ENCODE data around the gene COQ8A.
"Not testable (repeated sequence)": the region's sequence is repeated elsewhere in the genome, so short reads cannot be mapped to it uniquely, and the experiment has no call there.

The COQ8A gene

GRCh38 chr1:226952118-226952441 is 12.0 kb downstream of the COQ8A start:
- no peak for TF ChIP-seq CTCF (IDR thresholded peaks at IDR 0.05; ENCODE audit: borderline replicate concordance, control extremely low read depth, extremely low read depth, insufficient read depth, missing control alignments)
- in situ Hi-C loops (cut with MboI; ENCODE audit: low sequenced_read_pairs, unreplicated experiment): no loop called here
- no peak for DNase-seq (ENCODE audit: low spot score)

DNA sequence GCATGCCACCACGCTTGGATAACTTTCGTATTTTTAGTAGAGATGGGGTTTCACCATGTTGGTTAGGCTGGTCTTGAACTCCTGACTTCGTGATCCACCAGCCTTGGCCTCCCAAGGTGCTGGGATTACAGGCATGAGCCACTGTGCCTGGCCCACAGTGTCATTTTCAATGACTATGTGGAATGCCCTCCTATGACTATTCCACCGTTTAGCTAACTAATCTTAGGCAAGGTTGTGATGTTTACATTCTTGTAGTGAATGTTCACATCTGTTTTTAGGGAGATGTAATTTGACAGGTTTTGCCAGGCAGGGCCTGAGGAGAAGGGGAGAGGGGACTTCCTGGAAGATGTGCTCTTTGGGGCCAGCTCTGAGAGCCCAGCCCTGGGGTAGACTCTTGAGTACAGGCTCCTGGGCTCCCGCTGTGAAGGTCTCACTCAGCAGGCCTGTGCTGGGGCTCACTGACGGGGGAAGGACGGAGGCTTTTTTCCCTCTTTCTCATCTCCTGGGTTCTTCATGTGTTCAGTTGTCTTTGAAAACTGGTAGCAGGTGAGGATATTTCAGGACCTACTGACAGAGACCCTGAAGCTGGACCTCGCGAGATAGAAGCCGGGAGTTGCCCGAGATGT is 13.2 kb downstream of the COQ8A start:
- in situ Hi-C loops (cut with MboI; ENCODE audit: low sequenced_read_pairs, unreplicated experiment): no loop called here
- no peak for TF ChIP-seq CTCF (IDR thresholded peaks at IDR 0.05; ENCODE audit: borderline replicate concordance, control extremely low read depth, extremely low read depth, insufficient read depth, missing control alignments)
- no peak for DNase-seq (ENCODE audit: low spot score)

DNA sequence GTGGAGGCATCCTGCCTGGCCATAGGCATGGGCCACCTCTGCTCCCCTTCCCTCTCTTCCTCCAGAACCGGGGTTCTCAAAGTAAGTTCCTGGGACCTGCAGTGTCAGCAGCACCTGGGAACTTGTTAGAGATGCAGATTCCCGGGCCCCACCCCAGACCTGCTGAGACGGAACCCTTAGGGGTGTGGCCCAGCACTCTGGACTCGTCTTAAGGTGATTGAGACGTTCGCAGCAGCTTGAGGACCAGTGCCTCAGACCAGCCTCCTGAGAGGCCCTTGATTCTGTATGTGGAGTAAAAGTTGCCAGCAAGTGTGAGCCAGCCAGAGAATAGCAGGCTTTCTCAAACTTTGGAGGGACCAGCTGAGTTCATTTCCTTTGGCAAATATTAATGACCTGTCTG is 14.2 kb downstream of the COQ8A start:
- in situ Hi-C loops (cut with MboI; ENCODE audit: low sequenced_read_pairs, unreplicated experiment): no loop called here
- TF ChIP-seq CTCF (IDR thresholded peaks at IDR 0.05; ENCODE audit: borderline replicate concordance, control extremely low read depth, extremely low read depth, insufficient read depth, missing control alignments): no peak
- no peak for DNase-seq (ENCODE audit: low spot score)

GRCh38 chr1:226954777-226955176 is 14.7 kb downstream of the COQ8A start:
- no peak for TF ChIP-seq CTCF (IDR thresholded peaks at IDR 0.05; ENCODE audit: borderline replicate concordance, control extremely low read depth, extremely low read depth, insufficient read depth, missing control alignments)
- no peak for DNase-seq (ENCODE audit: low spot score)
- in situ Hi-C loops (cut with MboI; ENCODE audit: low sequenced_read_pairs, unreplicated experiment): no loop called here

- DNase-seq (ENCODE audit: low spot score); in situ Hi-C loops (cut with MboI; ENCODE audit: low sequenced_read_pairs, unreplicated experiment): not testable (repeated sequence)
These were observed 15.8 kb downstream of the COQ8A start for GRCh38 chr1:226955857-226956256.

DNA sequence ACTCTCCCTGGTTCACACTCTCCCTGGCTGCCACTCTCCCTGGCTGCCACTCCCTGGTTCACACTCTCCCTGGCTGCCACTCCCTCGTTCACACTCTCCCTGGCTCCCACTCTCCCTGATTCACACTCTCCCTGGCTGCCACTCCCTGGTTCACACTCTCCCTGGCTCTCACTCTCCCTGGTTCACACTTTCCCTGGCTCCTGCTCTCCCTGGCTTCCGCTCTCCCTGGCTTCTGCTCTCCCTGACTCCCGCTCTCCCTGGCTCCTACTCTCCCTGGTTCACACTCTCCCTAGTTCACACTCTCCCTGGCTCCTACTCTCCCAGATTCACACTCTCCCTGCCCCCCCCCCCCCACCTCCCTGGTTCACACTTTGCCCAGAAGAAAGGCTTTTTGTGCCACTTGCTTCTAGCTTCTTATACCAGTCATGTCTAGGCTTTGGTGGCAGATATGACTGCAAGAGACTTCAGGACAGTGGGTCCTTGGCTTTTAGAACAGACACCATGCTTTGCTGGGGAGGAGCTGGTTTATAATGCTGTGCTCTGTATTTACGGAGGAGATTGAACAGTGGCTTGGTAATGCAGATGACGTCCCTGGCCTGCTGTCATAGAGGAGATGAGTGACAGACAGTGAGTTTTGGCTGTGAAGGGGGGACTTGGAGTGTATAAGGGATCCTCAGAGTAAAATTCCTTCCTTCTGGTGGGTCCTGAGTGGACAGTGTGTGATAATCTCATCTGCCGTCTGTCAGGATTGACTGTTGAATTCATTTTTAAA is 17.0 kb downstream of the COQ8A start:
- no peak for TF ChIP-seq CTCF (IDR thresholded peaks at IDR 0.05; ENCODE audit: borderline replicate concordance, control extremely low read depth, extremely low read depth, insufficient read depth, missing control alignments)
- in situ Hi-C loops (cut with MboI; ENCODE audit: low sequenced_read_pairs, unreplicated experiment): no loop called here
- no peak for DNase-seq (ENCODE audit: low spot score)

GRCh38 chr1:226957714-226958113 is 17.6 kb downstream of the COQ8A start:
- no peak for DNase-seq (ENCODE audit: low spot score)
- no peak for TF ChIP-seq CTCF (IDR thresholded peaks at IDR 0.05; ENCODE audit: borderline replicate concordance, control extremely low read depth, extremely low read depth, insufficient read depth, missing control alignments)
- in situ Hi-C loops (cut with MboI; ENCODE audit: low sequenced_read_pairs, unreplicated experiment): no loop called here
